Activated CD4-positive, alpha-beta T cell treated with anti-CD3 and anti-CD28 coated beads for 36 hours (primary cell): Measurements from ENCODE around the gene FBXO46. TPM values are rescaled to one million over a fixed set of nuclear protein-coding genes. Genes with fewer than 3 reads are reported as not detected.
A peak's percentile ranks its signal among the peaks of the same experiment; 100 is the strongest.

ENCODE experiments used
- ATAC-seq: fragments of 200-7000 bp; cut with Tn5 transposase; one replicate; pipeline ENCODE4 v1.10.0; 2021; ENCODE audit warnings: mild to moderate bottlenecking, moderate library complexity
- CTCF ChIA-PET: fragments of 350-600 bp; sonication (Branson Sonifier 250); formaldehyde crosslinking; loops from one replicate; lab custom pipeline; 2021; ENCODE audit warnings: antibody characterized with exemption; lab: Charles Lee
- POLR2A ChIA-PET: fragments of 350-600 bp; sonication (Branson Sonifier 250); formaldehyde crosslinking; loops from one replicate; lab custom pipeline; 2021; ENCODE audit warnings: antibody characterized with exemption, inconsistent platforms; lab: Charles Lee
- DNase-seq: peaks from one replicate; pipeline ENCODE4 v3.0.0-alpha.2; 2020
- H3K27ac Mint-ChIP-seq: one replicate; pipeline ENCODE4 v1.8.0; 2021; ENCODE audit warnings: mixed read lengths
- H3K27me3 Mint-ChIP-seq: one replicate; pipeline ENCODE4 v1.8.0; 2021; ENCODE audit warnings: mixed read lengths
- H3K36me3 Mint-ChIP-seq: one replicate; pipeline ENCODE4 v1.8.0; 2021; ENCODE audit warnings: low read depth, mixed read lengths
- H3K4me1 Mint-ChIP-seq: one replicate; pipeline ENCODE4 v1.8.0; 2021; ENCODE audit warnings: mixed read lengths
- H3K4me3 Mint-ChIP-seq: one replicate; pipeline ENCODE4 v1.8.0; 2021; ENCODE audit warnings: mild to moderate bottlenecking, moderate library complexity, mixed read lengths
- H3K9me3 Mint-ChIP-seq: one replicate; pipeline ENCODE4 v1.8.0; 2021; ENCODE audit warnings: low read depth, mixed read lengths
- intact Hi-C, 2 experiments: fragments of 100-400 bp; cut with DNase I in 1 of 2; cut with micrococcal nuclease in 1 of 2; formaldehyde crosslinking; loops; one replicate each; pipeline versions ENCODE4 v1.14.2 to v1.15.1; 2022 to 2024; cut with DNase I, micrococcal nuclease
- total RNA-seq, 2 experiments: library from RNA; stranded (reverse); gene quantifications; one replicate each; pipeline ENCODE4 v1.2.3, GENCODE V29; 2021

Gene FBXO46, protein sequence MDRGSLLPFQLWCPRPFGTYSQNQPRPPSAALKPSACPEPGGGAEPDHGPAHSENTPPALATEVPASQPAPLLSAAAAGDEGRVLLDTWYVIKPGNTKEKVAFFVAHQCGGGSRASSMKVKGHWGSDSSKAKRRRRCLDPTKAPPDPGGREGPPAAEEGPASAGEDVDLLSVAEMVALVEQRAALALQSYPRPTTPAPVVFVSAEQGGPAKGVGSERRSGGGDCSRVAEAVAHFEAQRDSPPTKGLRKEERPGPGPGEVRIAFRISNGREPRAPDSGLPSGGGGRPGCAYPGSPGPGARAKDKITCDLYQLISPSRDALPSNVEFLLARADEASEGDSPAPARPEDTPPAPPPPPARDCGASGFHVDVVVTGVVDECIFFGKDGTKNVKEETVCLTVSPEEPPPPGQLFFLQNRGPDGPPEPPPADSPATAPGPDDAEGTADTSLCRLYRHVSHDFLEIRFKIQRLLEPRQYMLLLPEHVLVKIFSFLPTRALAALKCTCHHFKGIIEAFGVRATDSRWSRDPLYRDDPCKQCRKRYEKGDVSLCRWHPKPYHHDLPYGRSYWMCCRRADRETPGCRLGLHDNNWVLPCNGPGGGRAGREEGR
- total RNA-seq = 10 to 100 TPM; 32.3 to 43.3 TPM

DNA sequence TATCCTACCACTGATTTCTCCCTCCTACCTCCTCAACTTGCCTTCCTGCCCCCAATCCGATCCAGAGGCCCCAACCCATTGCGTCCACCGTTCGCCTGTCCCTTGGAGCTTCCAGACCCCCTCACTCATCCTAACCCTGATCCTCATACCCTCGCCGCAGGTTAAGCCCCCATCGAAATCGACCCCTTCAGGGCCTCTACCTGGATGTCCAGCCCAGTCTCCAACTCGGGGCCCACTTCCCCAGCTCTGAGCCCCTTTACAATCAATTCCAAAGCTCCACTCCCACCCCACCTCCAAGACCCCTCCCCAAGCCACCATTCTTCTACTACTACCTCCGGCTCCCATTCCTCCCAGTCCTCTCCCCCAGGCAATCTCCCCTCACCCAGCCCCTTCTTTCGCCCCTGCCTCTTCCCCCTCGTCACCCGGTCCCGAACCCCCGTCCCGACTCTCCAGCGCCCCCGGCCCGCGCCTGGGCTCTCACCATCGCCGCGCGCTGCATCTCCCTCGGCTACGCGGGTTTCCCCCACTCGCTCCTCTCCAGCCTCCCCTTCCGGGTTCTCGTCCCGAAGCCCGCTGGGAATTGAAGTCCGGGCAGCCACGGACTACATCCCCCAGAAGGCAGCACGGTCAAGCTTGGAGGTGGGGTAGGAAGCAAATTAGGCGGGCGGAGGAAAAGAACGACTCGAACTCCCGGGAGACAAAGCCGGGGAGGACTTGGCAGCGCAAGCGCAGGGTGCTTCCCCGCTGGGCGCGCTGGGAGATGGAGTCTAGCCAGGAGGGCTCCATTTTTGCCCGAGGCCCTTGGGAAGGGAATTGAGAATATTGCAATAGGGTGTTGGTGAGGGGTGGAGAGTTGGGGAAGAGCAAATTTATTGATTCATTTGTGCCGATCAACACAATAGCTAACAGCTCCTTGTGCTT lies at the start of gene FBXO46:
FBXO46 (minus strand) TSS at position 529 of the 921 bp plus-strand sequence. CDS start 17,401 bp downstream, outside the sequence.
- intact Hi-C loops = loop anchor here (1.0 to 2.0 kb wide), 11 partner anchors 13 to 265 kb away; partner anchors contain the start of genes QPCTL (in 2 of the 2), CCDC61 (in 1 of the 2), DMWD (in 1 of the 2) and IRF2BP1 (in 1 of the 2)
- H3K36me3 Mint-ChIP-seq = peaks cover 11% of the 10 kb centered on the region
- H3K27me3 Mint-ChIP-seq = no peaks in the 10 kb centered on the region
- ATAC-seq = peak; percentile 99
- peaks cover 35% of the 10 kb centered on the region for H3K4me1 Mint-ChIP-seq
- H3K4me3 Mint-ChIP-seq = peak within 1 kb of the TSS; percentile 88
- CTCF ChIA-PET = interaction anchor here (0.6 to 2.6 kb wide), 10 partner anchors 10 to 118 kb away, joined by 3 to 24 read pairs (median 4); partner anchors contain the start of genes QPCTL and SIX5
- peak; percentile 97 for DNase-seq
- no peaks in the 10 kb centered on the region for H3K9me3 Mint-ChIP-seq
- H3K27ac Mint-ChIP-seq = peak within 1 kb of the TSS; percentile 90
- POLR2A ChIA-PET = interaction anchor here (0.5 to 1.7 kb wide), 4 partner anchors 13 to 806 kb away, joined by 3 to 6 read pairs (median 4); no protein-coding TSS in a partner anchor

DNA sequence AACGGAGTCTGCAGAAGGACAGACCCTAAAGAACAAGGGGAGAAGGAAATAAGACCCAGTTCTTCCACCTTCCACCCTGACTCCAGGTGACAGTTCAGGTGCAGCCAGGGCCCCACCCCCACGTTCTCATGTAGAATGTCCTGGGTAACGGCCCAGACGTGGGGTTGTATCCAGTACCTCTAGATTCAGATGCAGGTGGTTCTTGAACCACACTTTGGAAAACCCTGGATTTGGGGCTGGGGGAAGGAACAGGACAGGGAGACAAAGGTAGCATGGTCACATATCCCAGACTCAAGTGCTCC lies 49.4 kb upstream of the FBXO46 start:
- DNase-seq = no peak
- Mint-ChIP-seq H3K4me1 (peaks cover 16% of the 10 kb centered on the region), H3K27ac (no peak overlapping the region), H3K9me3 (no peaks in the 10 kb centered on the region), H3K36me3 (peaks cover 19% of the 10 kb centered on the region), H3K4me3 (no peak overlapping the region), H3K27me3 (peaks cover 9% of the 10 kb centered on the region)
- no peak for ATAC-seq
- intact Hi-C loops = no loop called here
- ChIA-PET POLR2A (no interaction called here), CTCF (interaction anchor here (1.8 kb wide), 1 partner anchor 10 kb away, joined by 30 read pairs; the partner anchor contains the start of gene SIX5)

DNA sequence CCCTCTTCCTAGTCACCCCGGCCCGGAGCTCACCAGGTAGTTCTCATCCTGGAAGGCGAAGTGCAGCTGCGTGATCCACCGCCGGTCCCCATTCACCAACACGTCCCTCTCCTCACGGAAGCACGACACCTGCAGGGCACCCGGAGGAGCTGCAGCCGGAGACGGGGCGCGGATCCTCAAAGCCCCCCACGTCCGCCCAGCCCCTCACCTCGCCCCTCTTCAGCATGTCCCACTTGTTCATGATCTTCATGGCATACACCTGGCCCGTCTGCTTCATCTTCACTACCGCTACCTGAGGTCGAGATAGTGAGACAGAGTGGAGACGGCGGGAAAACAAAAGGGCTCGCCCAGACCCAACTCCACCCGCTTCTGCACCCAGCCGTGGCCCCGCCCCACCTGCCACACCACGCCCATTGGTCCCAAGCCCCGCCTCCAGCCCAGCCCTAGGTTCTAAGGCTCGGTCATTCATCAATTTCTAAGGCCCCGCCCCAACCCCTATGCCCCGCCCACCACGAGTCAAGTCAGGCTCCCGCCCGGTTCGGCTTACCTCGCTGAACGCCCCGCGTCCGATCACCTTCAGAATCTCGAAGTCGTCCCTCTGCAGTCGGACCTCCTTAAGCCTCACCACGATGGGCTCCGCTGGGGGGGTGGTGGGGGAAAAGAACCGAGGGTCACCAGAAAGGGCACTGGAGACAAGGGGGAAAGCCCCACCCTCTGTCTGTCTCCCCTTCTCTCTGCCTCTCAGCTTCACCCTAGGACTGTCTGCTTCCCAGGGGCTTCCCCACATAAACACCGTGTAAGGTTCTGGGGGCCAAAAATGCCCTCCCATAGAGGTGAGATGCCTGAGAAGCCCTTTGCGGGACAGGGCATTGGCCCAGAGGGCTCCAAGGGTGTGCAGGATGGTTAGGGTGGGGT lies 48.8 kb upstream of the FBXO46 start:
- H3K4me1 Mint-ChIP-seq = peaks cover 16% of the 10 kb centered on the region
- intact Hi-C loops = loop anchor here (1.0 kb wide), 5 partner anchors 9 to 216 kb away; partner anchors contain the start of genes DMWD (in 2 of the 2), CCDC61 (in 1 of the 2) and OPA3 (in 1 of the 2)
- ATAC-seq (peak; percentile 99), DNase-seq (peak; percentile 97)
- H3K27ac Mint-ChIP-seq = no peak overlapping the region
- H3K9me3 Mint-ChIP-seq = no peaks in the 10 kb centered on the region
- peaks cover 18% of the 10 kb centered on the region for H3K36me3 Mint-ChIP-seq
- peaks cover 9% of the 10 kb centered on the region for H3K27me3 Mint-ChIP-seq
- POLR2A ChIA-PET = interaction anchor here (0.7 to 1.1 kb wide), 2 partner anchors 10 to 12 kb away, joined by 3 to 4 read pairs; partner anchors contain the start of gene SIX5
- H3K4me3 Mint-ChIP-seq = peak overlapping the region; percentile 47
- CTCF ChIA-PET = interaction anchor here (0.6 to 1.8 kb wide), 12 partner anchors 10 to 1869 kb away, joined by 3 to 30 read pairs (median 4); partner anchors contain the start of gene SIX5

GRCh38 chr19:45778010-45778661 lies 47.4 kb upstream of the FBXO46 start:
- H3K27ac Mint-ChIP-seq = no peak overlapping the region
- no peak for DNase-seq
- H3K36me3 Mint-ChIP-seq = peaks cover 14% of the 10 kb centered on the region
- H3K4me1 Mint-ChIP-seq = peaks cover 16% of the 10 kb centered on the region
- H3K4me3 Mint-ChIP-seq = no peak overlapping the region
- POLR2A ChIA-PET = no interaction called here
- CTCF ChIA-PET = interaction anchor here (0.7 kb wide), 1 partner anchor 21 kb away, joined by 3 read pairs; no protein-coding TSS in a partner anchor
- peaks cover 9% of the 10 kb centered on the region for H3K27me3 Mint-ChIP-seq
- no peaks in the 10 kb centered on the region for H3K9me3 Mint-ChIP-seq
- no peak for ATAC-seq
- intact Hi-C loops = no loop called here

DNA sequence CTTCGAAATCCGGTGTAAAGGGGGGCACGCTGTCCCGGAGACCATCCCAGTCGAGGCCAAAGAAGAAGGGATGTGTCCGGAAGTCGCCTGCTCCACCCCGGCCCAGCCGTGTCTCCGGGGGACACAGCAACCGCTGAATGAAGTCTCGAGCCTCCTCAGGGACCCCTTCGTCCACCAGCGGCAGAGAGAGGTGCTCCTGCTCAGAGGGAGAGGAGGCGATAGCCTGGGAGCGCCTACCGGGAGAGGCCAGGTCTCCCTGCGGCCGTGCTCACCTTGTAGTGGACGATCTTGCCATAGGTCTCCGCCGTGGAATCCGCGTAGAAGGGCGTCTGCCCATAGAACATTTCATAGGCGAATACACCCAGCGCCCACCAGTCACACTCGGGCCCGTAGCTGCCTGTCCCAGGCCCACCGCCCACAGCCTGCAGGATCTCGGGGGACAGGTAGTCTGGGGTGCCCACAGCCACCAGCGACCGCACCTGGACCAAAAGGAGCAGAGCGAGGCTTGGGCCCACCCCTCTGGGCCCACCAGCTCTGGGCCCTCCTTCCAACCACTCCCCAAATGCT lies 46.8 kb upstream of the FBXO46 start:
- Mint-ChIP-seq H3K4me1 (peaks cover 16% of the 10 kb centered on the region), H3K27ac (no peak overlapping the region), H3K9me3 (no peaks in the 10 kb centered on the region), H3K27me3 (peaks cover 9% of the 10 kb centered on the region), H3K36me3 (peaks cover 14% of the 10 kb centered on the region), H3K4me3 (no peak overlapping the region)
- ChIA-PET POLR2A (no interaction called here), CTCF (interaction anchor here (0.7 kb wide), 1 partner anchor 20 kb away, joined by 3 read pairs; no protein-coding TSS in a partner anchor)
- intact Hi-C loops = no loop called here
- ATAC-seq (no peak), DNase-seq (no peak)

DNA sequence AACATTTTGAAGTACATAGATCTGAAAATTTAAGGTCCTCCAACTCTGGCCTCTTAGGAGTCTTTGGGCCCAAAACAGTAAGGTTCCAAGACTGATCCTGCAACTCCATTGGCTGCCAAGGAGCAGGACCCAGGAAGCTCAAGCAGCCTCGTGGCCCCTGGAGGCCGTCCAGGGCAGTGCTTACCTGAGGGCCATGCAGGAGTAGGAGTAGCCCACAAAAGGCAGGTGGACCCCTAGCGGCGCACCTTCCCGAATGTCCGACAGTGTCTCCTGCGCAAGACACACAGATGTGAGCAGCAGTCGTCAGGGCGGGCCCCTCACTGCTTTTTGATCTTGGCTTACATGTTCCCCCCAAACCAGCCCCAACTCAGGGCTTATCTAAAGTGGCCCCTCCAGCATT lies 44.1 kb upstream of the FBXO46 start:
- POLR2A ChIA-PET = no interaction called here
- DNase-seq = no peak
- Mint-ChIP-seq H3K27me3 (peaks cover 4% of the 10 kb centered on the region), H3K27ac (no peak overlapping the region), H3K4me3 (no peak overlapping the region), H3K36me3 (peaks cover 17% of the 10 kb centered on the region), H3K9me3 (no peaks in the 10 kb centered on the region), H3K4me1 (peaks cover 16% of the 10 kb centered on the region)
- intact Hi-C loops = no loop called here
- CTCF ChIA-PET = interaction anchor here (7.5 kb wide), 1 partner anchor 22 kb away, joined by 126 read pairs; the partner anchor contains the start of gene DMWD
- no peak for ATAC-seq

DNA sequence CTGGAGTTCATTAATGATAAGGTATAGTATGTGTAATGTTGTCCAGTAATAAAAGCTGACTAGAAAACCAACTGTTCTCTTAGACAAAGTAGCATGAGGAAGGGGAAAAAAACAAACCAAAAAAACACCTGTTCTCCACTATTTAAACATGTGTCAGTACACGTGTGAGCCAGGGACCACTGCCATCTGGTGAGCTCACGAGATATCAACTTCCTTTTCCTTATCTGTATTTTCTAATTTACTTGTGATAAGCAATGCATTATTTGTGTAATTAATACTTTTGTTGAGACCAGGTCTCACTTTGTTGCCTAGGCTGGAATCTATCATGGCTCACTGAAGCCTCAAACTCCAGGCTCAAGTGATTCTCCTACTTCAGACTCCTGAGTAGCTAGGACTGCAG lies 42.7 kb upstream of the FBXO46 start:
- no peak for DNase-seq
- peaks cover 9% of the 10 kb centered on the region for H3K4me1 Mint-ChIP-seq
- no peak overlapping the region for H3K27ac Mint-ChIP-seq
- ChIA-PET POLR2A (interaction anchor here (0.9 to 1.5 kb wide), 2 partner anchors 56 to 82 kb away, joined by 3 to 4 read pairs; partner anchors contain the start of genes QPCTL and SNRPD2), CTCF (interaction anchor here (0.8 to 7.5 kb wide), 5 partner anchors 10 to 81 kb away, joined by 3 to 126 read pairs (median 7); partner anchors contain the start of genes DMWD and QPCTL)
- no peak overlapping the region for H3K4me3 Mint-ChIP-seq
- intact Hi-C loops = no loop called here
- peaks cover 2% of the 10 kb centered on the region for H3K27me3 Mint-ChIP-seq
- ATAC-seq = no peak
- peaks cover 15% of the 10 kb centered on the region for H3K36me3 Mint-ChIP-seq
- H3K9me3 Mint-ChIP-seq = no peaks in the 10 kb centered on the region

DNA sequence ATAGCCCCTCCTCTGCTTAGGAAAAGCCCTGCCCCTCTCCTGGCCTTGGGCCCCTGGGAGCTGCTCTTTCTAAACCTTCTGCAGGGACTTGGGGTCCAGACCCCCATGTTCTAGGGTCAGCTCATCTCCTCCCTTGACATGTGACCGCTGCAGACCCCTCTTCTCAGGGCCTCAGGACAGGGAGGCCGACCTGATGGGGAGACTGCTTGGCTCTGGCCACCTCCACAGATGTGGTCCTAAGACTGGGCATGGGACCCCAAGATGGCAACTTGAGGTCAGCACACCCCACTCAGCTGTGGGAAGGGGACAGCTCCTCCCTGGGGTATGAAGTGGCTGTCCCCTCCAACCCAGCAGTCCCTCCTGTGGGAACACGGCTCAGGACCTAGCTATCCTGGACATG lies 42.2 kb upstream of the FBXO46 start:
- POLR2A ChIA-PET = interaction anchor here (0.9 to 1.5 kb wide), 2 partner anchors 56 to 81 kb away, joined by 3 to 4 read pairs; partner anchors contain the start of genes QPCTL and SNRPD2
- CTCF ChIA-PET = interaction anchor here (0.8 to 7.5 kb wide), 5 partner anchors 10 to 80 kb away, joined by 3 to 126 read pairs (median 7); partner anchors contain the start of genes DMWD and QPCTL
- Mint-ChIP-seq H3K4me3 (no peak overlapping the region), H3K4me1 (peaks cover 10% of the 10 kb centered on the region), H3K27ac (no peak overlapping the region), H3K36me3 (peaks cover 12% of the 10 kb centered on the region), H3K9me3 (no peaks in the 10 kb centered on the region), H3K27me3 (peaks cover 4% of the 10 kb centered on the region)
- intact Hi-C loops = no loop called here
- ATAC-seq (no peak), DNase-seq (no peak)
